GM19463 (cell line): Measurements from ENCODE around the gene BEND4.

Experiments used
- ATAC-seq: cut with Tn5 transposase; IDR thresholded peaks from one replicate; pipeline ENCODE4 v1.9.1; 2021; ENCODE audit warnings: mild to moderate bottlenecking, moderate library complexity; ENCODE audit not compliant: unreplicated experiment

Gene BEND4

GRCh38 chr4:42112846-42113245, 39.6 kb downstream of the BEND4 start:
- no peak for ATAC-seq

- ATAC-seq = no peak
These were observed 47.9 kb downstream of the BEND4 start for GRCh38 chr4:42104521-42104920.

GRCh38 chr4:42101446-42101975, 50.9 kb downstream of the BEND4 start:
- no peak for ATAC-seq

- no peak for ATAC-seq
These were observed 64.1 kb downstream of the BEND4 start for GRCh38 chr4:42088386-42088785.

- ATAC-seq = no peak
These were observed 68.6 kb downstream of the BEND4 start for GRCh38 chr4:42083816-42084215.

- ATAC-seq = peak; percentile 66
These were observed 72.1 kb downstream of the BEND4 start for GRCh38 chr4:42080306-42080705.

- ATAC-seq = peak; percentile 78
These were observed 74.2 kb downstream of the BEND4 start for GRCh38 chr4:42078184-42078801.

- ATAC-seq = no peak
These were observed 78.2 kb downstream of the BEND4 start for GRCh38 chr4:42074294-42074693.

- ATAC-seq = no peak
These were observed 82.0 kb downstream of the BEND4 start for GRCh38 chr4:42070463-42070862.

GRCh38 chr4:42067264-42067663, 85.2 kb downstream of the BEND4 start:
- ATAC-seq = no peak

- ATAC-seq = no peak
These were observed 86.1 kb downstream of the BEND4 start for GRCh38 chr4:42066402-42066801.
